ENCODE measurements around the gene ASCC2.

ASCC2 gene

DNA sequence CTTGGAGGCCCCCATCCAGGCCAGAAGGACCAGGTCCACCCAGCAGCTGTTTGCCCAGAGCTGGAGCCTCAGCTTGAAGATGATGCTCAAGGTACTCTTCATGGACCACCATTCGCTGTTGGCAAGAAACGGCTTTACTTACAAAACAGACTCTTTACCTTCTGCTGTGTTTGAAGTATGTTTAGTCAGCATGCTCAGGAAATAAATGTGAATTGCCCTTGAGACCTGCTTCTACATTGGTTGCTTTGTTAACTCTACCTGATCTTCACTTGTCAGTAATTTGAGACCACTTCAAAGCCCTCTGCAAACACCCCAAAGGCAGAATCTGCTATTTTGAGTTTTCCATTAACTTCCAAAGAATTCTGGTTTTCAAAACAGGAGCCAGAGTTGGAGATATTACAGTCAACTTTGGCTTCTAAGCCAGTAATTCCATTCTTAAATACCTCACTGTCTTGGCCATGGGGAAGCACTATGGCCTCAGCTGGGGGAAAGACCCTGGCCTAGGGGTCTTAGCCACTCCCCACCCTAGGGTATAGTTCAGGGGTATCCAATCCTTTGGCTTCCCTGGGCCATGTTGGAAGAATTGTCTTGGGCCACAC, 68.3 kb downstream of the ASCC2 start:
- Histone ChIP-seq H3K36me3 (ENCODE audit: control insufficient read depth, insufficient read depth, low read length) (no peaks in the 10 kb centered on the region), H3K9me3 (ENCODE audit: control insufficient read depth, low read length) (no peaks in the 10 kb centered on the region), H3K4me2 (ENCODE audit: low read length) (no peak overlapping the region), H3K79me2 (peaks cover 10% of the 10 kb centered on the region), H3K4me3 (ENCODE audit: low read depth, low read length) (no peak overlapping the region), H2AFZ (no peak overlapping the region), H3K27me3 (ENCODE audit: control insufficient read depth, insufficient read depth, low read length) (no peaks in the 10 kb centered on the region), H3K4me1 (no peaks in the 10 kb centered on the region), H3K9ac (no peak overlapping the region), H3K27ac (no peak overlapping the region)
- TF ChIP-seq, protein P1, sequence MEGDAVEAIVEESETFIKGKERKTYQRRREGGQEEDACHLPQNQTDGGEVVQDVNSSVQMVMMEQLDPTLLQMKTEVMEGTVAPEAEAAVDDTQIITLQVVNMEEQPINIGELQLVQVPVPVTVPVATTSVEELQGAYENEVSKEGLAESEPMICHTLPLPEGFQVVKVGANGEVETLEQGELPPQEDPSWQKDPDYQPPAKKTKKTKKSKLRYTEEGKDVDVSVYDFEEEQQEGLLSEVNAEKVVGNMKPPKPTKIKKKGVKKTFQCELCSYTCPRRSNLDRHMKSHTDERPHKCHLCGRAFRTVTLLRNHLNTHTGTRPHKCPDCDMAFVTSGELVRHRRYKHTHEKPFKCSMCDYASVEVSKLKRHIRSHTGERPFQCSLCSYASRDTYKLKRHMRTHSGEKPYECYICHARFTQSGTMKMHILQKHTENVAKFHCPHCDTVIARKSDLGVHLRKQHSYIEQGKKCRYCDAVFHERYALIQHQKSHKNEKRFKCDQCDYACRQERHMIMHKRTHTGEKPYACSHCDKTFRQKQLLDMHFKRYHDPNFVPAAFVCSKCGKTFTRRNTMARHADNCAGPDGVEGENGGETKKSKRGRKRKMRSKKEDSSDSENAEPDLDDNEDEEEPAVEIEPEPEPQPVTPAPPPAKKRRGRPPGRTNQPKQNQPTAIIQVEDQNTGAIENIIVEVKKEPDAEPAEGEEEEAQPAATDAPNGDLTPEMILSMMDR (IDR thresholded peaks at IDR 0.05), result no peak

DNA sequence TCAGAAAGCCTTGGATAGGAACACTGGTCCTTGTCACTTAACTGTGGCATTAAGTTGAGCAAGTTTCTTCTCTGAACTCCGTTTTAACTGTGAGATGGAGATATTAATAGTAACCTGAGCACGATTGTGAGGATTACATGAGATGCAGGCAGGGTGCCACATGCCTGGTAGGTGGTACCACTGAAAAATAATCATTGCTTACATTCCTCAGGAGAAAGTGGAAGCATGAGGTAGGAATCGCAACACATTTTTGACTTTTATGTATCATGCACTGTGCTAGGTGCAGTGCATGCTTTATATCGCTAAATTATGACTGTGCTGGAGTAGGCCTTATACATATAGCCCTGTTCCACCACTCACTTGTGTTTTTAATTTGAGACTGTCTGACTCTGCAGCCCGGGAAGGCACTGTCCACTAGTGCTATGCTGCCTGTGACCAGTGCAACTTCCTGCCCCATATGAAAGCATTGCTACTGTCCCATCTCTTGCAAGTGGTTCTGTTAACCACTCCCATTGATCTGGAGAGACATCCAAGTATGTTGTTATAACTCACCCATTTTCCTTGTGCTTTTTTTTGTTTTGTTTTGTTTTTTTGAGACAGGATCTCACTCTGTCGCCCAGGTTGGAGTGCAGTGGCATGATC, 69.9 kb downstream of the ASCC2 start:
- no peaks in the 10 kb centered on the region for H3K9me3 ChIP-seq (ENCODE audit: control insufficient read depth, low read length)
- no peaks in the 10 kb centered on the region for H3K36me3 ChIP-seq (ENCODE audit: control insufficient read depth, insufficient read depth, low read length)
- peak overlapping the region; percentile 98 for H3K4me3 ChIP-seq (ENCODE audit: low read depth, low read length)
- no peaks in the 10 kb centered on the region for H3K4me1 ChIP-seq
- TF ChIP-seq, protein P1 (IDR thresholded peaks at IDR 0.05), result no peak
- H3K27ac ChIP-seq, result peak overlapping the region; percentile 95
- peak overlapping the region; percentile 98 for H3K4me2 ChIP-seq (ENCODE audit: low read length)
- no peak overlapping the region for H3K9ac ChIP-seq
- H3K27me3 ChIP-seq (ENCODE audit: control insufficient read depth, insufficient read depth, low read length), result no peaks in the 10 kb centered on the region
- no peak overlapping the region for H2AFZ ChIP-seq
- peaks cover 10% of the 10 kb centered on the region for H3K79me2 ChIP-seq

DNA sequence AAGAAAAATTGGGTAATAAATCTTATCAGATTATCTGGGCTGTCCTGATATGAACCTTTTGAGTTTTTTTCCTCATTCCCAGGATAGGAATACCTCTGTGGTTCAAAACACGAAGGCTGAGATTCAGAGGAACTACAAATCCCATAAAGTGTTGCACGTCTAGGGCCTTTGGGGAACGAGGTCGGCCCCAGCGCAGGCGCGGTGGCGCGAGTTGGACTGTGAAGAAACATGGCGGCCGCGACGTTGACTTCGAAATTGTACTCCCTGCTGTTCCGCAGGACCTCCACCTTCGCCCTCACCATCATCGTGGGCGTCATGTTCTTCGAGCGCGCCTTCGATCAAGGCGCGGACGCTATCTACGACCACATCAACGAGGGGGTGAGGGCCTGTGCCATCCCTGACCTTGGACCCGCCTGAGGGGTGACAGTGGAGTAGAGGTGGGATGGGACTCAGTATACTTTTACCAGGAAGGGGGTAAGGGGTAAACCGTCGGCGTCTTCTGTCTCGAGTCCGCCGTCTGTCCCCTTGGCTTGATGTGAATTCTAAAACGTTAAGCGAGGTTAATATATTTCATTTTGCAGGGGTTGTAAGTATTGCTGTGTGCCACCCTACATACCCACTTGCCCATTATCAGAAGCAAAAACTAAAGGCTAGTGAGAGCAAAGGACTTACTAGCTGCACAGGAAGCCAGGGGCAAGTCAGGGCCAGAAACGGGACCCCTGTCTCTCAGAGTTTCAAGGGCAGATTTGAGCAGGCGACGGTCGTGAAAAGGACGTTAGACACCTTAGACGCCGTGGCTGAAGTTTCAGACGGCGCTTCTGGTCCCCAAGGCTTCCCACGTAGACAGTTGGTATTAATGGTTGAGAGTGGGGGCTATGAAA, 70.7 kb downstream of the ASCC2 start, which contains the start of gene UQCR10:
UQCR10 (plus strand) TSS at position 199 of the 881 bp plus-strand sequence; CDS start at position 229, 30 bp downstream.
- peak within 1 kb of the TSS; percentile 89 for H3K9ac ChIP-seq
- peak within 1 kb of the TSS; percentile 95 for H3K27ac ChIP-seq
- TF ChIP-seq, protein P1 (IDR thresholded peaks at IDR 0.05), result no peak
- no peaks in the 10 kb centered on the region for H3K36me3 ChIP-seq (ENCODE audit: control insufficient read depth, insufficient read depth, low read length)
- H3K4me3 ChIP-seq (ENCODE audit: low read depth, low read length), result peak within 1 kb of the TSS; percentile 98
- peak within 1 kb of the TSS; percentile 98 for H3K4me2 ChIP-seq (ENCODE audit: low read length)
- peaks cover 10% of the 10 kb centered on the region for H3K79me2 ChIP-seq
- peak within 1 kb of the TSS; percentile 93 for H2AFZ ChIP-seq
- H3K9me3 ChIP-seq (ENCODE audit: control insufficient read depth, low read length), result no peaks in the 10 kb centered on the region
- no peaks in the 10 kb centered on the region for H3K4me1 ChIP-seq
- H3K27me3 ChIP-seq (ENCODE audit: control insufficient read depth, insufficient read depth, low read length), result no peaks in the 10 kb centered on the region

DNA sequence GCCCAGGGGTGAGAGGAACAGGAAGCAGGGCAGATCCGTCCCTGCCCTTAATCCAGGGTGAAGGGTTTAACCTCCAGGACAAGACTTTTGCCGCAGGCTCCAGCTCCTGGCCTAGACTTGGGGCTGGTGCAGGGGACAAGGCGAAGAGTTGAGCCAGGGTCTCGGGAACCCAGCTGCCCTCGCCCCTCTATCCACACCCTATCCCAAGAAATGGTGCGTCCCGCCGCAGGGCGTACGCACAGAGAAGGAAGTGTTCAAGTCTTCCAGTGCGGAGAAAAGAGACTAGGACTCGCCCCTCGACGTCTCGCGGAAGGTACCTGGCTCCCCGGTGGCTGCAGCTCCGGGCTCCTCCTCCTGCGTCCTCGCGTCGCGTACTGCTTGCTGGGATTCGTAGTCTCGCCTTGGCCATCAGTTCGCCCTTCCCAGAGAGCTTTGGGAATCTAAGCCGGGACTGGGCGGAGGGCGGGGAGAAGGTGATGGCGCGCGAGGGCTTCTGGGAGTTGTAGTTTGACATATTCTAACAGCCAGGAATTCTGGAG, 71.4 kb downstream of the ASCC2 start, which contains the start of gene ZMAT5:
ZMAT5 (minus strand) TSS at position 376 of the 539 bp plus-strand sequence. CDS start 18,463 bp downstream, outside the sequence.
- Histone ChIP-seq H3K4me3 (ENCODE audit: low read depth, low read length) (peak within 1 kb of the TSS; percentile 98), H2AFZ (peak within 1 kb of the TSS; percentile 93), H3K79me2 (peaks cover 10% of the 10 kb centered on the region), H3K4me2 (ENCODE audit: low read length) (peak within 1 kb of the TSS; percentile 98), H3K27ac (peak within 1 kb of the TSS; percentile 95), H3K27me3 (ENCODE audit: control insufficient read depth, insufficient read depth, low read length) (no peaks in the 10 kb centered on the region), H3K36me3 (ENCODE audit: control insufficient read depth, insufficient read depth, low read length) (no peaks in the 10 kb centered on the region), H3K4me1 (no peaks in the 10 kb centered on the region), H3K9me3 (ENCODE audit: control insufficient read depth, low read length) (no peaks in the 10 kb centered on the region), H3K9ac (peak within 1 kb of the TSS; percentile 89)
- TF ChIP-seq, protein P1 (IDR thresholded peaks at IDR 0.05), result no peak
